SU-DHL-6 (cell line): ENCODE data around the gene NPAS3.

ENCODE experiments used
- H2AFZ ChIP-seq: fragments of 200-600 bp; sonication (generic); 2 replicates; pipeline ENCODE4 v1.6.1; 2014; ENCODE audit warnings: low read depth, mild to moderate bottlenecking, moderate library complexity, mixed read lengths, antibody characterized with exemption, low read length; ENCODE audit not compliant: severe bottlenecking
- H3F3A ChIP-seq: fragments of 200-600 bp; shearing (Covaris generic); 2 replicates; pipeline ENCODE4 v1.6.0; 2016; ENCODE audit warnings: antibody characterized with exemption, mild to moderate bottlenecking; ENCODE audit not compliant: insufficient read depth
- H3K27ac ChIP-seq: fragments of 200-600 bp; sonication (generic); 2 replicates; pipeline ENCODE4 v1.5.1; 2016; ENCODE audit warnings: low read depth, mild to moderate bottlenecking, low read length, moderate library complexity, mixed read lengths
- H3K27me3 ChIP-seq: fragments of 200-600 bp; sonication (generic), shearing (Covaris generic); 2 replicates; pipeline ENCODE4 v1.6.0; 2014; ENCODE audit warnings: mild to moderate bottlenecking, low read length
- H3K36me3 ChIP-seq: fragments of 200-600 bp; sonication (generic); 2 replicates; pipeline ENCODE4 v1.6.1; 2014; ENCODE audit warnings: mild to moderate bottlenecking, low read length, mixed read lengths
- H3K4me2 ChIP-seq: fragments of 300-600, 200-600 bp; shearing (Covaris generic), sonication (generic); 2 replicates; pipeline ENCODE4 v1.6.0; 2014; ENCODE audit warnings: low read length, low read depth, mild to moderate bottlenecking; ENCODE audit not compliant: poor library complexity, severe bottlenecking
- H3K4me3 ChIP-seq: fragments of 200-600 bp; sonication (generic); 2 replicates; pipeline ENCODE4 v1.5.1; 2014; ENCODE audit warnings: antibody characterized with exemption, low read length, mild to moderate bottlenecking, mixed read lengths; ENCODE audit not compliant: insufficient read depth, poor library complexity, severe bottlenecking
- H3K79me2 ChIP-seq: fragments of 200-600 bp; sonication (generic); 2 replicates; pipeline ENCODE4 v1.6.1; 2014; ENCODE audit warnings: mild to moderate bottlenecking, low read length, moderate library complexity; ENCODE audit not compliant: insufficient read depth
- H3K9ac ChIP-seq: fragments of 200-600 bp; sonication (generic); 2 replicates; pipeline ENCODE4 v1.7.0; 2014; ENCODE audit warnings: mild to moderate bottlenecking, low read length
- H3K9me2 ChIP-seq: fragments of 200-600 bp; sonication (generic); replicated peaks from 2 replicates; pipeline ENCODE4 v1.6.1; 2014; ENCODE audit warnings: low read length; ENCODE audit not compliant: insufficient read depth
- H3K9me3 ChIP-seq: fragments of 200-600 bp; sonication (generic); 2 replicates; pipeline ENCODE4 v1.6.1; 2014; ENCODE audit warnings: low read length, mixed read lengths; ENCODE audit not compliant: insufficient read depth
- H4K20me1 ChIP-seq: fragments of 200-600 bp; sonication (generic); 2 replicates; pipeline ENCODE4 v1.6.1; 2014; ENCODE audit warnings: low read depth, mild to moderate bottlenecking, antibody characterized with exemption, low read length, moderate library complexity, mixed read lengths
- EZH2phosphoT487 ChIP-seq: fragments of 200-600 bp; sonication (generic), shearing (Covaris generic); conservative IDR thresholded peaks from 2 replicates; pipeline ENCODE4 v1.6.1; 2018; ENCODE audit warnings: mild to moderate bottlenecking, antibody characterized with exemption, low read length, moderate library complexity, mixed read lengths
- TF ChIP-seq, protein P1 (sequence below): fragments of 200-600 bp; sonication (generic); IDR thresholded peaks from one replicate; pipeline ENCODE4 v1.5.1; 2017; ENCODE audit warnings: antibody characterized with exemption, mild to moderate bottlenecking, low read length, moderate library complexity; ENCODE audit not compliant: insufficient read depth, poor library complexity, severe bottlenecking

The NPAS3 gene

DNA sequence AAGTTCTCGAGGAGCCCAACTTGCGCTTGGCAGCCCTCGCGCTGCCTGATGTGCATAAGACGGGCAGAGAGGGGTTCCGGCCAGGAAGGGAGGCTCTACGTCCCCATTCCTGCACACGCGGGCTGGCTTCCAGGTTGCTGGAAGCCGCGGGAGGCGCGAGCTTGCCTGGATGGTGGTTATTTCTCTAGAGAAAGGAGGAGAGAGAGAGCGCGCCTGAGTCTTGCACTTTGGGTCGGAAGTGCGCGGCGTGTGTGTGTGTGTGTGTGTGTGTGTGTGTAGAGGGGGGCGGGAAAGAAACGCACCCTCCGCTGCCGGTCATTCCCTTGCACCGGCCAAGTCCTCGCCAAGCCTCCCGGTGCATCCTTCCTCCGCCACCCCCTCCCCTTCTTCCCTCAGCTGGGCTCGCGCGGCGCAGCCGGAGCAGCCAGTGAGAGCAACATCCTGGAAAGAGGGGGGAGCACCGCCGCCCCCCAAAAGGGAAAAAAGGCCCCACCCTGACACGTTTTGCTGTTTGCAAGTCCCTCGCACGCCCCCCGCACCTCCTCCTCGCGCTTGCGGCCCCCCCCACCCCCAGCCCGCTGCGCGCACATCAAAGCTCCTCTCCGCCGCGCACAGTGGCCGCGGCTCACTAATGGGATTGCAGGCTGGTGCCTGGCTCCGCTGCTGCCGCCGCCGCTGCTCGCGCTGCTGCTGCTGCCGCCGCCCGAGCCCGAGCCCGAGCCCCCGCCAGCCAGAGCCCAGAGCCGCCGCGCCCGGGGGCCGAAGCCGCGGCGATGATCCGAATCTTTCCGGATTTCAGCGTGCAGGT is 4.4 kb upstream of the NPAS3 start:
- H4K20me1 ChIP-seq: no peaks in the 10 kb centered on the region
- H3K36me3 ChIP-seq: no peaks in the 10 kb centered on the region
- H3F3A ChIP-seq: no peaks in the 10 kb centered on the region
- no peaks in the 10 kb centered on the region for H3K9me2 ChIP-seq
- H3K4me2 ChIP-seq: no peak overlapping the region
- H3K79me2 ChIP-seq: no peaks in the 10 kb centered on the region
- TF ChIP-seq, protein P1, sequence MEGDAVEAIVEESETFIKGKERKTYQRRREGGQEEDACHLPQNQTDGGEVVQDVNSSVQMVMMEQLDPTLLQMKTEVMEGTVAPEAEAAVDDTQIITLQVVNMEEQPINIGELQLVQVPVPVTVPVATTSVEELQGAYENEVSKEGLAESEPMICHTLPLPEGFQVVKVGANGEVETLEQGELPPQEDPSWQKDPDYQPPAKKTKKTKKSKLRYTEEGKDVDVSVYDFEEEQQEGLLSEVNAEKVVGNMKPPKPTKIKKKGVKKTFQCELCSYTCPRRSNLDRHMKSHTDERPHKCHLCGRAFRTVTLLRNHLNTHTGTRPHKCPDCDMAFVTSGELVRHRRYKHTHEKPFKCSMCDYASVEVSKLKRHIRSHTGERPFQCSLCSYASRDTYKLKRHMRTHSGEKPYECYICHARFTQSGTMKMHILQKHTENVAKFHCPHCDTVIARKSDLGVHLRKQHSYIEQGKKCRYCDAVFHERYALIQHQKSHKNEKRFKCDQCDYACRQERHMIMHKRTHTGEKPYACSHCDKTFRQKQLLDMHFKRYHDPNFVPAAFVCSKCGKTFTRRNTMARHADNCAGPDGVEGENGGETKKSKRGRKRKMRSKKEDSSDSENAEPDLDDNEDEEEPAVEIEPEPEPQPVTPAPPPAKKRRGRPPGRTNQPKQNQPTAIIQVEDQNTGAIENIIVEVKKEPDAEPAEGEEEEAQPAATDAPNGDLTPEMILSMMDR: no peak
- TF ChIP-seq EZH2phosphoT487: no peak
- H3K9me3 ChIP-seq: peaks cover 4% of the 10 kb centered on the region; the same call in 1 of the 2 replicates
- H3K4me3 ChIP-seq: no peak overlapping the region
- no peak overlapping the region for H3K9ac ChIP-seq
- no peak overlapping the region for H3K27ac ChIP-seq
- no peaks in the 10 kb centered on the region for H3K27me3 ChIP-seq
- no peak overlapping the region for H2AFZ ChIP-seq

GRCh38 chr14:32934881-32935633 is 3.6 kb upstream of the NPAS3 start:
- no peak overlapping the region for H3K4me2 ChIP-seq
- no peaks in the 10 kb centered on the region for H3K27me3 ChIP-seq
- TF ChIP-seq EZH2phosphoT487: no peak
- TF ChIP-seq, protein P1: no peak

GRCh38 chr14:32939254-32940065 is 781 bp downstream of the NPAS3 start:
- Histone ChIP-seq H3K36me3 (no peaks in the 10 kb centered on the region), H3K27me3 (no peaks in the 10 kb centered on the region), H3K27ac (no peak overlapping the region), H3K4me2 (no peak overlapping the region), H3K4me3 (no peak overlapping the region), H3K9ac (no peak overlapping the region), H2AFZ (no peak overlapping the region), H3F3A (no peaks in the 10 kb centered on the region), H3K9me3 (no peaks in the 10 kb centered on the region), H3K9me2 (no peaks in the 10 kb centered on the region), H3K79me2 (no peaks in the 10 kb centered on the region), H4K20me1 (no peaks in the 10 kb centered on the region)
- no peak for TF ChIP-seq EZH2phosphoT487
- TF ChIP-seq, protein P1: no peak

More at GRCh38 chr14:32934881-32935633, 3.6 kb upstream of the NPAS3 start:
- Histone ChIP-seq H3F3A (no peaks in the 10 kb centered on the region), H3K79me2 (no peaks in the 10 kb centered on the region), H3K9me3 (peaks cover 4% of the 10 kb centered on the region; the same call in 1 of the 2 replicates), H3K4me3 (no peak overlapping the region), H3K27ac (no peak overlapping the region), H3K36me3 (no peaks in the 10 kb centered on the region), H4K20me1 (no peaks in the 10 kb centered on the region), H3K9me2 (no peaks in the 10 kb centered on the region), H3K9ac (no peak overlapping the region), H2AFZ (no peak overlapping the region)
